Endothelial cell of umbilical vein (primary cell): ENCODE measurements around the gene KLHL36. TPM values are rescaled to one million over a fixed set of nuclear protein-coding genes. Genes with fewer than 3 reads are reported as not detected.

Experiments
- BruUV-seq: library from RNA; stranded (reverse); fragments of 400-500 nt; replicated peaks from 2 replicates; lab custom pipeline; 2021; lab: Mats Ljungman, UMichigan
- CTCF ChIA-PET: fragments of 300-600, 350-600 bp; sonication (Branson Sonifier 250); formaldehyde crosslinking; loops from one replicate; lab custom pipeline; 2021; ENCODE audit warnings: antibody characterized with exemption, inconsistent platforms; lab: Charles Lee
- POLR2A ChIA-PET: fragments of 300-600, 350-600 bp; sonication (Branson Sonifier 250); formaldehyde crosslinking; loops from one replicate; lab custom pipeline; 2021; ENCODE audit warnings: antibody characterized with exemption, inconsistent platforms; lab: Charles Lee
- DNase-seq: peaks from one replicate; pipeline ENCODE4 v3.0.0-alpha.2; 2011; ENCODE audit warnings: low read depth, low spot score
- FAIRE-seq: peaks from 2 replicates; lab custom pipeline; 2011; peaks lifted over from hg19 to GRCh38; lab: Jason Lieb, UNC
- H2AFZ ChIP-seq: 2 replicates; pipeline ENCODE4 v1.6.0; 2012; ENCODE audit warnings: low read depth, low read length, control low read depth, inconsistent platforms
- H3K27ac ChIP-seq: 2 replicates; pipeline ENCODE4 v1.5.1; 2011; ENCODE audit warnings: low read depth, mild to moderate bottlenecking, control low read depth, low read length, moderate library complexity; ENCODE audit not compliant: insufficient read depth
- H3K27me3 ChIP-seq, 2 experiments: 2 replicates each; pipeline versions ENCODE4 v1.6.0 to v1.6.1; 2011; ENCODE audit warnings: low read length in 2 of 2, mixed read lengths in 1 of 2; ENCODE audit not compliant: control insufficient read depth in 2 of 2, insufficient read depth in 2 of 2
- H3K36me3 ChIP-seq, 2 experiments: 2 replicates in 1 of 2; 3 replicates in 1 of 2; pipeline ENCODE4 v1.5.1; 2011; ENCODE audit warnings: low read length in 2 of 2, mild to moderate bottlenecking in 1 of 2, moderate library complexity in 1 of 2; ENCODE audit not compliant: control insufficient read depth in 2 of 2, insufficient read depth in 2 of 2; ENCODE audit errors: extremely low read depth in 1 of 2
- H3K4me1 ChIP-seq: 3 replicates; pipeline ENCODE4 v1.5.1; 2011; ENCODE audit warnings: mild to moderate bottlenecking, low read length; ENCODE audit not compliant: control insufficient read depth, insufficient read depth; ENCODE audit errors: extremely low read depth
- H3K4me2 ChIP-seq: 2 replicates; pipeline ENCODE4 v1.6.1; 2011; ENCODE audit warnings: low read length, control low read depth, mixed read lengths; ENCODE audit not compliant: insufficient read depth
- H3K4me3 ChIP-seq, 3 experiments: fragments of 200-600 bp in 1 of 3; sonication (generic), shearing (Covaris generic) in 1 of 3; replicated peaks in 1 of 3; 2 replicates each; pipeline ENCODE4 v1.5.1; 2011 to 2016; ENCODE audit warnings: control low read depth in 3 of 3, low read length in 3 of 3, mild to moderate bottlenecking in 2 of 3, inconsistent platforms in 1 of 3, low read depth in 1 of 3, moderate library complexity in 1 of 3; ENCODE audit not compliant: insufficient read depth in 1 of 3
- H3K79me2 ChIP-seq: 2 replicates; pipeline ENCODE4 v1.6.0; 2012; ENCODE audit warnings: low read length, inconsistent platforms; ENCODE audit not compliant: control insufficient read depth, insufficient read depth
- H3K9ac ChIP-seq: replicated peaks from 2 replicates; pipeline ENCODE3; 2011; ENCODE audit warnings: low read length, control low read depth; ENCODE audit not compliant: insufficient read depth; ENCODE audit errors: extremely low read depth
- H3K9me1 ChIP-seq: replicated peaks from 3 replicates; pipeline ENCODE4 v1.6.0; 2011; ENCODE audit warnings: mild to moderate bottlenecking, low read length; ENCODE audit not compliant: control insufficient read depth, insufficient read depth; ENCODE audit errors: extremely low read depth
- H3K9me3 ChIP-seq: replicated peaks from 2 replicates; pipeline ENCODE4 v1.5.1; 2012; ENCODE audit warnings: low read length, inconsistent platforms; ENCODE audit not compliant: control insufficient read depth, insufficient read depth
- H4K20me1 ChIP-seq: replicated peaks from 2 replicates; pipeline ENCODE3; 2011; ENCODE audit warnings: mild to moderate bottlenecking, low read length; ENCODE audit not compliant: control insufficient read depth, insufficient read depth; ENCODE audit errors: extremely low read depth
- EZH2 ChIP-seq: IDR thresholded peaks from 2 replicates; pipeline ENCODE4 v1.6.1; 2012; ENCODE audit warnings: borderline replicate concordance, low read depth, mild to moderate bottlenecking, moderate library complexity, low read length, inconsistent platforms; ENCODE audit not compliant: severe bottlenecking
- FOS ChIP-seq: IDR thresholded peaks from 2 replicates; pipeline ENCODE4 v1.6.1; 2011; ENCODE audit warnings: mild to moderate bottlenecking, low read length, moderate library complexity, borderline replicate concordance; ENCODE audit not compliant: insufficient read depth
- GATA2 ChIP-seq: IDR thresholded peaks from 2 replicates; pipeline ENCODE4 v1.7.0; 2011; ENCODE audit warnings: low read depth, mild to moderate bottlenecking, moderate library complexity, mixed read lengths, low read length; ENCODE audit not compliant: insufficient read length, insufficient read depth
- JUN ChIP-seq: IDR thresholded peaks from 2 replicates; pipeline ENCODE4 v1.6.1; 2011; ENCODE audit warnings: borderline replicate concordance, low read depth; ENCODE audit not compliant: insufficient read length, insufficient read depth
- MYC ChIP-seq: IDR thresholded peaks from one replicate; pipeline ENCODE4 v1.6.1; 2011; ENCODE audit warnings: mild to moderate bottlenecking, low read depth, low read length
- POLR2A ChIP-seq: IDR thresholded peaks from 2 replicates; pipeline ENCODE4 v1.6.1; 2012; ENCODE audit warnings: low read depth, mild to moderate bottlenecking, control low read depth, low read length
- POLR2AphosphoS5 ChIP-seq: IDR thresholded peaks from 2 replicates; pipeline ENCODE4 v1.6.1; 2012; ENCODE audit warnings: low read depth, mild to moderate bottlenecking, control low read depth, low read length, moderate library complexity; ENCODE audit not compliant: insufficient read depth
- dilution Hi-C: fragments of 300-500 bp; cut with MboI; formaldehyde crosslinking; loops from one replicate; pipeline ENCODE4 v1.15.0; 2019; ENCODE audit warnings: low sequenced_read_pairs; ENCODE audit not compliant: extremely low pct_ligation_motif_present
- intact Hi-C: fragments of 100-400 bp; cut with micrococcal nuclease; formaldehyde crosslinking; loops from one replicate; pipeline ENCODE4 v1.10.0; 2022
- polyA plus RNA-seq, 4 experiments: library from polyadenylated mRNA; depleted of rRNA in 3 of 4; stranded (reverse) in 3 of 4; unstranded in 1 of 4; fragments of >200 nt; gene quantifications; 2 replicates each; pipeline versions ENCODE4 v1.2.1 to v1.2.3, GENCODE V29; 2011 to 2012; ENCODE audit warnings: missing spikeins in 1 of 4
- total RNA-seq: library from RNA; stranded (reverse); gene quantifications from 2 replicates; pipeline ENCODE4 v1.2.3, GENCODE V29; 2021
- TF ChIP-seq, protein P1 (sequence below), 2 donors: IDR thresholded peaks; 1 replicate in 1 of 2; 2 replicates in 1 of 2; pipeline ENCODE4 v1.5.1; 2011; ENCODE audit warnings: low read length in 2 of 2, mild to moderate bottlenecking in 2 of 2, moderate library complexity in 2 of 2, control low read depth in 1 of 2, inconsistent platforms in 1 of 2, low read depth in 1 of 2; ENCODE audit not compliant: insufficient read depth in 1 of 2; ENCODE audit errors: extremely low read depth in 1 of 2
- TF ChIP-seq, protein P2 (sequence below): IDR thresholded peaks from 2 replicates; pipeline ENCODE4 v1.6.1; 2011; ENCODE audit not compliant: insufficient read depth, insufficient read length

KLHL36 gene
- total and polyA plus RNA-seq, 2 donors (not counting 3 experiments of a cell fraction or from before 2014, with no cell fraction given) = 31.3 to 38.8 TPM

DNA sequence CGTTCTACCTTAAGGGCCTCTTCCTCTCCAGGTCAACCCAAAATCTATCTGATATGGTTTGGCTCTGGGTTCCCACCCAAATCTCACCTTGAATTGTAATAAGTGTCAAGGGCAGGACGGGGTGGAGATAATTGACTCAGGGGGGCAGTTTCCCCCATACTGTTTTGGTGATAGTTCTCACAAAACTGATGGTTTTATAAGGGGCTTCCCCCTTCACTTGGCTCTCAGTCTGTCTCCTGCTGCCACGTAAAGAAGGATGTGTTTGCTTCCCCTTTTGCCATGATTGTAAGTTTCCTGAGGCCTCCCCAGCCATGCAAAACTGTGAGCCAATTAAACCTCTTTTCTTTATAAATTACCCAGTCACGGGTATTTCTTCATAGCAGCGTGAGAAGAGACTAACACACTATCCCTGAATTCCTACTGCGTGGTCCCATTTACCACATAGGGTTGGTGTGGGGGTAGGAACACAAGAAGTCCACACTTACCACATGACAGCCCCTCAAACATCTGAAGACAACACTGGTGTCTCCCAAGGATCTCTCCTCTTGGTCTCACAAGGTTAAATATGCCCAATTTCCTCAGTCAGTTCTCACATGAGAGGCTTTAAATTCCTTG, 38.6 kb upstream of the KLHL36 start:
- peaks cover 5% of the 10 kb centered on the region for H3K4me1 ChIP-seq
- no TSS peak for BruUV-seq
- H3K27me3 ChIP-seq = no peaks in the 10 kb centered on the region
- no peak overlapping the region for H3K27ac ChIP-seq
- no peaks in the 10 kb centered on the region for H3K9me3 ChIP-seq
- no peaks in the 10 kb centered on the region for H3K9me1 ChIP-seq
- no peak overlapping the region for H3K4me3 ChIP-seq
- H3K36me3 ChIP-seq = peaks cover 0 to 5% of the 10 kb centered on the region in 2 experiments
- ChIA-PET CTCF (no interaction called here), POLR2A (no interaction called here)
- dilution Hi-C loops (loop anchor here (25.0 kb wide), 1 partner anchor 97 kb away; the partner anchor contains the start of gene MEAK7), intact Hi-C loops (no loop called here)
- DNase-seq (no peak), FAIRE-seq (no peak)
- H3K79me2 ChIP-seq = peaks cover 79% of the 10 kb centered on the region
- H3K4me2 ChIP-seq = no peak overlapping the region
- H2AFZ ChIP-seq = no peak overlapping the region
- no peaks in the 10 kb centered on the region for H4K20me1 ChIP-seq
- H3K9ac ChIP-seq = no peak overlapping the region
- TF ChIP-seq POLR2AphosphoS5 (no peak), GATA2 (no peak), JUN (no peak), EZH2 (no peak), FOS (no peak), MYC (no peak), POLR2A (no peak)
- TF ChIP-seq, protein P1, sequence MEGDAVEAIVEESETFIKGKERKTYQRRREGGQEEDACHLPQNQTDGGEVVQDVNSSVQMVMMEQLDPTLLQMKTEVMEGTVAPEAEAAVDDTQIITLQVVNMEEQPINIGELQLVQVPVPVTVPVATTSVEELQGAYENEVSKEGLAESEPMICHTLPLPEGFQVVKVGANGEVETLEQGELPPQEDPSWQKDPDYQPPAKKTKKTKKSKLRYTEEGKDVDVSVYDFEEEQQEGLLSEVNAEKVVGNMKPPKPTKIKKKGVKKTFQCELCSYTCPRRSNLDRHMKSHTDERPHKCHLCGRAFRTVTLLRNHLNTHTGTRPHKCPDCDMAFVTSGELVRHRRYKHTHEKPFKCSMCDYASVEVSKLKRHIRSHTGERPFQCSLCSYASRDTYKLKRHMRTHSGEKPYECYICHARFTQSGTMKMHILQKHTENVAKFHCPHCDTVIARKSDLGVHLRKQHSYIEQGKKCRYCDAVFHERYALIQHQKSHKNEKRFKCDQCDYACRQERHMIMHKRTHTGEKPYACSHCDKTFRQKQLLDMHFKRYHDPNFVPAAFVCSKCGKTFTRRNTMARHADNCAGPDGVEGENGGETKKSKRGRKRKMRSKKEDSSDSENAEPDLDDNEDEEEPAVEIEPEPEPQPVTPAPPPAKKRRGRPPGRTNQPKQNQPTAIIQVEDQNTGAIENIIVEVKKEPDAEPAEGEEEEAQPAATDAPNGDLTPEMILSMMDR (IDR thresholded peaks at IDR 0.05; ENCODE audit: extremely low read depth in 1 of 2, insufficient read depth in 1 of 2, low read depth in 1 of 2, low read length in 2 of 2) = no peak
- TF ChIP-seq, protein P2, sequence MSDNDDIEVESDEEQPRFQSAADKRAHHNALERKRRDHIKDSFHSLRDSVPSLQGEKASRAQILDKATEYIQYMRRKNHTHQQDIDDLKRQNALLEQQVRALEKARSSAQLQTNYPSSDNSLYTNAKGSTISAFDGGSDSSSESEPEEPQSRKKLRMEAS = no peak
